ENCODE results near the gene SIRT2. TPM values are rescaled to one million over a fixed set of nuclear protein-coding genes. Genes with fewer than 3 reads are reported as not detected.
A peak's percentile ranks its signal among the peaks of the same experiment; 100 is the strongest.

Gene SIRT2
- total and polyA plus RNA-seq, 2 of the 13 experiments (the other 11 are each of a cell fraction or from before 2014, with no cell fraction given) = 22.3 to 26.1 TPM

DNA sequence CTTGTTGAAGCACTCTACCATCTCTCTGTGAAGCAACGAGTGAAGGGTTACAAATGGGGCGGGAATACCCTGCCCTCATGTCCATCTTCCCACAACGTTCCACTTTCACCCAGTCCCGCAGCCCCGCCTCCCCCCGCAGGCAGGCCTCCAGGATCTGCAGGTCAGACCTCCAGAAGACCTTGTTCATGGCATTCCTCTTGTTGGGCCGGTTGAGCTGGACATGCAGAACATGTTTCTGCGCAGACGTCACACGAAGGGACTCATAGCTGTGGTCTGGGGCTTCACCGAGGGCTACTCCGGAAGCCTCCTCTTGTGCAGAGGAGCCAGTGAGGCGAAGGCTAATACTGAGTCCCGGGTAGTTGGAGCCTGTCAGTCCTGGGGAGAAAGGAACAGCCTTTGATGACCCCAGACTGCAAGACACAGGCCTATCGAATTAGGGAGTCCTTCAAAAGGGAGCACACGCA, 68.2 kb downstream of the SIRT2 start:
- Histone ChIP-seq H4K20me1 (ENCODE audit: insufficient read depth, low read length) (no peaks in the 10 kb centered on the region), H3K4me2 (ENCODE audit: low read depth, low read length) (peak overlapping the region; percentile 94), H3K9me3 (ENCODE audit: low read length) (no peaks in the 10 kb centered on the region), H3K4me1 (ENCODE audit: insufficient read depth, low read length) (peaks cover 46% of the 10 kb centered on the region), H3K9ac (ENCODE audit: insufficient read depth, low read depth, low read length) (peak overlapping the region; percentile 95), H3K27ac (ENCODE audit: extremely low read length, insufficient read depth, low read length) (peak overlapping the region; percentile 97), H3K79me2 (ENCODE audit: insufficient read depth, low read length) (peaks cover 8% of the 10 kb centered on the region), H2AFZ (ENCODE audit: low read length) (no peak overlapping the region), H3K36me3 (replicated peaks in 1 of 2; ENCODE audit: control insufficient read depth in 1 of 2, insufficient read depth in 2 of 2, low read length in 2 of 2) (peaks cover 7 to 27% of the 10 kb centered on the region in 2 experiments), H3K27me3 (ENCODE audit: control insufficient read depth in 1 of 2, insufficient read depth in 2 of 2, low read length in 2 of 2) (no peaks in the 10 kb centered on the region; a peak in 1 of 5 replicates), H3K4me3 (replicated peaks in 1 of 3; ENCODE audit: insufficient read depth in 1 of 3, low read depth in 2 of 3, low read length in 3 of 3) (peak overlapping the region; percentile 49 to 80 (median 62))
- DNase-seq (ENCODE audit: low spot score) = peak; percentile 87
- BruUV-seq (replicated peaks) = TSS peak; percentile 82
- 1% methylated on average over 11 of the region's 16 CpGs for WGBS (ENCODE audit: low lambda C conversion rate)
- ChIA-PET CTCF (ENCODE audit: low intra/inter-chr PET ratio, low total read pairs) (no interaction called here), POLR2A (interaction anchor here (0.6 to 6.2 kb wide), 32 partner anchors 9 to 212 kb away, joined by 3 to 148 read pairs (median 5); partner anchors contain the start of genes ACTN4, EIF3K, HNRNPL and MRPS12)
- peak; percentile 60 for FAIRE-seq
- in situ Hi-C loops (cut with HindIII; ENCODE audit: extremely low pct_ligation_motif_present, low pct_unique_long_range_greater_than_20kb) (loop anchor here (5.0 kb wide), 1 partner anchor 89 kb away; the partner anchor contains the start of gene CAPN12), intact Hi-C loops (cut with micrococcal nuclease; ENCODE audit: unreplicated experiment) (loop anchor here (2.0 to 10.0 kb wide), 3 partner anchors 20 to 176 kb away; no protein-coding TSS in a partner anchor)
- peak; percentile 75 for ATAC-seq
- TF ChIP-seq, protein P1, sequence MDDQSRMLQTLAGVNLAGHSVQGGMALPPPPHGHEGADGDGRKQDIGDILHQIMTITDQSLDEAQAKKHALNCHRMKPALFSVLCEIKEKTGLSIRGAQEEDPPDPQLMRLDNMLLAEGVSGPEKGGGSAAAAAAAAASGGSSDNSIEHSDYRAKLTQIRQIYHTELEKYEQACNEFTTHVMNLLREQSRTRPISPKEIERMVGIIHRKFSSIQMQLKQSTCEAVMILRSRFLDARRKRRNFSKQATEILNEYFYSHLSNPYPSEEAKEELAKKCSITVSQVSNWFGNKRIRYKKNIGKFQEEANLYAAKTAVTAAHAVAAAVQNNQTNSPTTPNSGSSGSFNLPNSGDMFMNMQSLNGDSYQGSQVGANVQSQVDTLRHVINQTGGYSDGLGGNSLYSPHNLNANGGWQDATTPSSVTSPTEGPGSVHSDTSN (CRISPR knock-in tag; IDR thresholded peaks at IDR 0.05; ENCODE audit: borderline replicate concordance) = no peak
- TF ChIP-seq HOXA7 (CRISPR knock-in tag; IDR thresholded peaks at IDR 0.05) = no peak
- TF ChIP-seq PHF20 (CRISPR knock-in tag; IDR thresholded peaks at IDR 0.05) = no peak
- TF ChIP-seq KMT2B (CRISPR knock-in tag; IDR thresholded peaks at IDR 0.05) = no peak
- TF ChIP-seq, protein P2, sequence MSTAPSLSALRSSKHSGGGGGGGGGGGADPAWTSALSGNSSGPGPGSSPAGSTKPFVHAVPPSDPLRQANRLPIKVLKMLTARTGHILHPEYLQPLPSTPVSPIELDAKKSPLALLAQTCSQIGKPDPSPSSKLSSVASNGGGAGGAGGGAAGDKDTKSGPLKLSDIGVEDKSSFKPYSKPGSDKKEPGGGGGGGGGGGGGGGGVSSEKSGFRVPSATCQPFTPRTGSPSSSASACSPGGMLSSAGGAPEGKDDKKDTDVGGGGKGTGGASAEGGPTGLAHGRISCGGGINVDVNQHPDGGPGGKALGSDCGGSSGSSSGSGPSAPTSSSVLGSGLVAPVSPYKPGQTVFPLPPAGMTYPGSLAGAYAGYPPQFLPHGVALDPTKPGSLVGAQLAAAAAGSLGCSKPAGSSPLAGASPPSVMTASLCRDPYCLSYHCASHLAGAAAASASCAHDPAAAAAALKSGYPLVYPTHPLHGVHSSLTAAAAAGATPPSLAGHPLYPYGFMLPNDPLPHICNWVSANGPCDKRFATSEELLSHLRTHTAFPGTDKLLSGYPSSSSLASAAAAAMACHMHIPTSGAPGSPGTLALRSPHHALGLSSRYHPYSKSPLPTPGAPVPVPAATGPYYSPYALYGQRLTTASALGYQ (CRISPR knock-in tag; IDR thresholded peaks at IDR 0.05) = 0 out of 2 replicates have a peak, but pooled peaks have one; percentile 50
- TF ChIP-seq PAF1 (CRISPR knock-in tag; IDR thresholded peaks at IDR 0.05) = no peak
- no peak for TF ChIP-seq EED (CRISPR knock-in tag; IDR thresholded peaks at IDR 0.05)
- no peak for TF ChIP-seq AHR (CRISPR knock-in tag; IDR thresholded peaks at IDR 0.05)
- TF ChIP-seq ZBTB7A (CRISPR knock-in tag; IDR thresholded peaks at IDR 0.05) = peak; percentile 44; the same call in 1 of the 2 replicates
- no peak for TF ChIP-seq ZNF235 (CRISPR knock-in tag; IDR thresholded peaks at IDR 0.05; ENCODE audit: borderline replicate concordance)
- TF ChIP-seq ZNF256 (CRISPR knock-in tag; conservative IDR thresholded peaks at IDR 0.05) = peak; percentile 74; the same call in 1 of the 2 replicates
- TF ChIP-seq YEATS4 (CRISPR knock-in tag; IDR thresholded peaks at IDR 0.05; ENCODE audit: borderline replicate concordance) = no peak
- TF ChIP-seq, protein P3, sequence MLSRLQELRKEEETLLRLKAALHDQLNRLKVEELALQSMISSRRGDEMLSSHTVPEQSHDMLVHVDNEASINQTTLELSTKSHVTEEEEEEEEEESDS (CRISPR knock-in tag; IDR thresholded peaks at IDR 0.05; ENCODE audit: borderline replicate concordance) = no peak
- no peak for TF ChIP-seq NR3C1 (CRISPR knock-in tag; IDR thresholded peaks at IDR 0.05)
- TF ChIP-seq, protein P4, sequence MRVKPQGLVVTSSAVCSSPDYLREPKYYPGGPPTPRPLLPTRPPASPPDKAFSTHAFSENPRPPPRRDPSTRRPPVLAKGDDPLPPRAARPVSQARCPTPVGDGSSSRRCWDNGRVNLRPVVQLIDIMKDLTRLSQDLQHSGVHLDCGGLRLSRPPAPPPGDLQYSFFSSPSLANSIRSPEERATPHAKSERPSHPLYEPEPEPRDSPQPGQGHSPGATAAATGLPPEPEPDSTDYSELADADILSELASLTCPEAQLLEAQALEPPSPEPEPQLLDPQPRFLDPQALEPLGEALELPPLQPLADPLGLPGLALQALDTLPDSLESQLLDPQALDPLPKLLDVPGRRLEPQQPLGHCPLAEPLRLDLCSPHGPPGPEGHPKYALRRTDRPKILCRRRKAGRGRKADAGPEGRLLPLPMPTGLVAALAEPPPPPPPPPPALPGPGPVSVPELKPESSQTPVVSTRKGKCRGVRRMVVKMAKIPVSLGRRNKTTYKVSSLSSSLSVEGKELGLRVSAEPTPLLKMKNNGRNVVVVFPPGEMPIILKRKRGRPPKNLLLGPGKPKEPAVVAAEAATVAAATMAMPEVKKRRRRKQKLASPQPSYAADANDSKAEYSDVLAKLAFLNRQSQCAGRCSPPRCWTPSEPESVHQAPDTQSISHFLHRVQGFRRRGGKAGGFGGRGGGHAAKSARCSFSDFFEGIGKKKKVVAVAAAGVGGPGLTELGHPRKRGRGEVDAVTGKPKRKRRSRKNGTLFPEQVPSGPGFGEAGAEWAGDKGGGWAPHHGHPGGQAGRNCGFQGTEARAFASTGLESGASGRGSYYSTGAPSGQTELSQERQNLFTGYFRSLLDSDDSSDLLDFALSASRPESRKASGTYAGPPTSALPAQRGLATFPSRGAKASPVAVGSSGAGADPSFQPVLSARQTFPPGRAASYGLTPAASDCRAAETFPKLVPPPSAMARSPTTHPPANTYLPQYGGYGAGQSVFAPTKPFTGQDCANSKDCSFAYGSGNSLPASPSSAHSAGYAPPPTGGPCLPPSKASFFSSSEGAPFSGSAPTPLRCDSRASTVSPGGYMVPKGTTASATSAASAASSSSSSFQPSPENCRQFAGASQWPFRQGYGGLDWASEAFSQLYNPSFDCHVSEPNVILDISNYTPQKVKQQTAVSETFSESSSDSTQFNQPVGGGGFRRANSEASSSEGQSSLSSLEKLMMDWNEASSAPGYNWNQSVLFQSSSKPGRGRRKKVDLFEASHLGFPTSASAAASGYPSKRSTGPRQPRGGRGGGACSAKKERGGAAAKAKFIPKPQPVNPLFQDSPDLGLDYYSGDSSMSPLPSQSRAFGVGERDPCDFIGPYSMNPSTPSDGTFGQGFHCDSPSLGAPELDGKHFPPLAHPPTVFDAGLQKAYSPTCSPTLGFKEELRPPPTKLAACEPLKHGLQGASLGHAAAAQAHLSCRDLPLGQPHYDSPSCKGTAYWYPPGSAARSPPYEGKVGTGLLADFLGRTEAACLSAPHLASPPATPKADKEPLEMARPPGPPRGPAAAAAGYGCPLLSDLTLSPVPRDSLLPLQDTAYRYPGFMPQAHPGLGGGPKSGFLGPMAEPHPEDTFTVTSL (CRISPR knock-in tag; IDR thresholded peaks at IDR 0.05; ENCODE audit: borderline replicate concordance) = no peak

All from HepG2 (cell line).